Activated CD8-positive, alpha-beta memory T cell treated with anti-CD3 and anti-CD28 coated beads for 1 hour (primary cell): ENCODE measurements around the gene DPP3.
"Not testable (repeated sequence)": the region's sequence is repeated elsewhere in the genome, so short reads cannot be mapped to it uniquely, and the experiment has no call there.

ENCODE experiments used
- DNase-seq, 2 donors: peaks; one replicate each; pipeline ENCODE4 v3.0.0-alpha.2; 2020; ENCODE audit warnings: low read depth in 1 of 2; ENCODE audit errors: extremely low read depth in 1 of 2

The DPP3 gene, protein sequence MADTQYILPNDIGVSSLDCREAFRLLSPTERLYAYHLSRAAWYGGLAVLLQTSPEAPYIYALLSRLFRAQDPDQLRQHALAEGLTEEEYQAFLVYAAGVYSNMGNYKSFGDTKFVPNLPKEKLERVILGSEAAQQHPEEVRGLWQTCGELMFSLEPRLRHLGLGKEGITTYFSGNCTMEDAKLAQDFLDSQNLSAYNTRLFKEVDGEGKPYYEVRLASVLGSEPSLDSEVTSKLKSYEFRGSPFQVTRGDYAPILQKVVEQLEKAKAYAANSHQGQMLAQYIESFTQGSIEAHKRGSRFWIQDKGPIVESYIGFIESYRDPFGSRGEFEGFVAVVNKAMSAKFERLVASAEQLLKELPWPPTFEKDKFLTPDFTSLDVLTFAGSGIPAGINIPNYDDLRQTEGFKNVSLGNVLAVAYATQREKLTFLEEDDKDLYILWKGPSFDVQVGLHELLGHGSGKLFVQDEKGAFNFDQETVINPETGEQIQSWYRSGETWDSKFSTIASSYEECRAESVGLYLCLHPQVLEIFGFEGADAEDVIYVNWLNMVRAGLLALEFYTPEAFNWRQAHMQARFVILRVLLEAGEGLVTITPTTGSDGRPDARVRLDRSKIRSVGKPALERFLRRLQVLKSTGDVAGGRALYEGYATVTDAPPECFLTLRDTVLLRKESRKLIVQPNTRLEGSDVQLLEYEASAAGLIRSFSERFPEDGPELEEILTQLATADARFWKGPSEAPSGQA

DNA sequence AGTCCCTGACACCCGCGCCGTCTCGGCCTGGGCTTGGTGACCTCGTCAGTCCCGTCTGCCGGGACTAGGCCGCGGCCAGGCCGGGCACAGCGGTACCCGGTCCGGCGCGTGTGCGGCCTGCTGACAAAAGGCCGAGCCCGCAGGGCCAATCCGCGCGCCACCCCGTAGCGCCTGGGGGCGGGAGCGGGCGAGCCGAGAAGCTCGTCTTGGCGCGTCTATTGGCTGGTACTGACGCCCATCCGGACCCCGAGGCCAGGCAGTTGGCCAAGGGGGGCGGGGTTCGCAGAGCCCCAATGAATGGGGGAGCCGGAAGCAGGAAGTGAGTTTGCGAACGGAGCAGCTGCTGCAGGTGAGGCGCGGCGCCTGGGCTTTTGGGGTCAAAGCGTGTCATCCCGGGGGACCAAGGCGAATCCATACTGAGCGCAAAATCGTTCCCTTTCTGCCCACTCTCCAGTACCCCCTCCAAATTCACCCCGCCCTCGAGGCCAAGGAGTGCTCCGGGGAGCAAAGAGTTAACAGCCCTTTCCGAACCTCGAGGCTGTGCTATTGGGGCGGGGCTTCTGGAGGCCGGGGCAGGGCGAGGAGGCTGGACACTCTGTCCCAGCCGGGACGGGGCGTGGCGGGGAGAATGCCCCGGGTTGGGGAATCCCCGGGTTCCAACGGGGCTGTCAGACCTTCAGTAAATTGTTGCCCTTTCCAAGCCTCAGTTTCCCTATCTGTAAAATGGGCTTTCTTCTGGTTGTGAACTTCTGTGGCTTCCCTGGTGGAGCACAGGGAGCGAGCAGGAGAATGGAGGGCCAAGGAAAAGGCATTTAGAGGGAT is at the start of gene DPP3:
DPP3 (plus strand) TSS at position 318 of the 822 bp plus-strand sequence. CDS start 1,767 bp downstream, outside the sequence.
- peak; percentile 88 to 91 for DNase-seq

DNA sequence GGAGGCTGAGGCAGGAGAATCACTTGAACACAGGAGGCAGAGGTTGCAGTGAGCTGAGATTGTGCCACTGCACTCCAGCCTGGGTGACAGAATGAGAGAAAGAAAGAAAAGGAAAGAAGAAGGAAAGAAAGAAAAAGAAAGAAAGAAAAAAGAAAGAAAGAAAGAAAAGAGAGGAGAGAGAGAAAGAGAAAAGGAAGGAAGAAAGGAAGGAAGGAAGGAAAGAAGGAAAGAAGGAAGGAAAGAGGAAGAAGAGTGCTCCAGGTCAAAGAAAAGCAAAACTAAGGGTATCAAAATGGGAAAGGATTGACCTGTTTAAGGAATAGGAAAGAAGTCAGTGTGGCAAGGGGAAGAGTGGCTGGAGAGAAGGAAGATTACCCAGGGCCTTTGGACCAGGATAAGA is 48.9 kb upstream of the DPP3 start:
- not testable (repeated sequence) for DNase-seq

DNA sequence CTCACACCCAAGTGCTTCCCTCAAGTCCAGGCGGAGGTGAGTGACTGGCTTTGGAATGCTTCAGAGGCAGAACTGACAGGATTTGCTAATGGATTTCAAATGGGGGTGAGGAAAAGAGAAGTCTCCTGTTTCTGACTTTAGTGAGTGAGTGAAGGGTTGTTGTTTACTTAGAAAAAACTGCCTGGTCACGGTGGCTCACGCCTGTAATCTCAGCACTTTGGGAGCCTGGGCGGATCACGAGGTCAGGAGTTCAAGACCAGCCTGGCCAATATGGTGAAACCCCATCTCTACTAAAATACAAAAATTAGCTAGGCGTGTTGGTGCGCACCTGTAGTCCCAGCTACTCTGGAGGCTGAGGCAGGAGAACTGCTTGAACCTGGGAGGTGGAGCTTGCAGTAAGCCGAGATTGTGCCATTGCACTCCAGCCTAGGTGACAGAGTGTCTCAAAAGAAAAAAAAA is 48.3 kb upstream of the DPP3 start:
- DNase-seq, result not testable (repeated sequence)

DNA sequence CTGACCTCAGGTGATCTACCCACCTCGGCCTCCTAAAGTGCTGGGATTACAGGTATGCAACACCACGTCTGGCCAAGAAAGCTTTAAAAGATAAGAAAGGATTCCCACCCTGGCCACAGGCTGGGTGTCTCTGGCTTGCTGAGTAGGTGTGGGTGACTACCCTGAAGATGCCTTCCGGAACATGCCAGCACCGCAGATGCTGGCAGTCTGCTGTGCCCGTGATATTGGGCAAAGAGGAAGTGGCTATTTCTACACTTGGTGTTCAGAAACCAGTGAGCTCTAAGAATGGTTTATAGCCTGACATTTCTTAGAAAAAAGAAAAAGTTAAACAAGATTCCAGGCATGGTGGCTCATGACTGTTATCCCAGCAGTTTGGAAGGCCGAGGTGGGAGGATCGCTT is 47.6 kb upstream of the DPP3 start:
- no peak for DNase-seq

DNA sequence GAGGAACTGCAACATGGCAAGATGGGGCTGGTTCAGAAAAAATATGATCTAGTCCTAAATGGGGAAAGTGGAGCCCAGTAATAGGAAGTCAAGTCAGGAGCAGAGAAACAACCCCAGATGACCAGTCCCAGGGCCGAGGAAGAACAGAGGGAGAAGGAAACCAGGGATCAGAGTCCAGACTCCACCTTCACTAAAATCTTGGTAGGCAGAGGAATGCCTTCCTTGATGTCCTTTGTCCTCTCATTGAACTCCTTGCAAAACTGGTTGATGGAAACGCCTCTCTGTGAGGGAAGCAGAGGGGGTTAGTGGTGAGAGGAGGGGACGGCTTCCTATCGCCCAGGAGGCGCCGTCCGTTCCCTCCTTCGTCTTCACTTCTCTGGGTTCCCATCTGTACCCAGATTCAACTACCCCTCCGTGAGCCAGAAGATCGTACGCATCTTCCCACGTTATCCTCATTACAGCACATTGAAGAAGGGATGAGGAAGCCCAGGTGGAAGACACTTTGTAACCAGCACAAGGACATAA is 42.2 kb upstream of the DPP3 start:
- no peak for DNase-seq

DNA sequence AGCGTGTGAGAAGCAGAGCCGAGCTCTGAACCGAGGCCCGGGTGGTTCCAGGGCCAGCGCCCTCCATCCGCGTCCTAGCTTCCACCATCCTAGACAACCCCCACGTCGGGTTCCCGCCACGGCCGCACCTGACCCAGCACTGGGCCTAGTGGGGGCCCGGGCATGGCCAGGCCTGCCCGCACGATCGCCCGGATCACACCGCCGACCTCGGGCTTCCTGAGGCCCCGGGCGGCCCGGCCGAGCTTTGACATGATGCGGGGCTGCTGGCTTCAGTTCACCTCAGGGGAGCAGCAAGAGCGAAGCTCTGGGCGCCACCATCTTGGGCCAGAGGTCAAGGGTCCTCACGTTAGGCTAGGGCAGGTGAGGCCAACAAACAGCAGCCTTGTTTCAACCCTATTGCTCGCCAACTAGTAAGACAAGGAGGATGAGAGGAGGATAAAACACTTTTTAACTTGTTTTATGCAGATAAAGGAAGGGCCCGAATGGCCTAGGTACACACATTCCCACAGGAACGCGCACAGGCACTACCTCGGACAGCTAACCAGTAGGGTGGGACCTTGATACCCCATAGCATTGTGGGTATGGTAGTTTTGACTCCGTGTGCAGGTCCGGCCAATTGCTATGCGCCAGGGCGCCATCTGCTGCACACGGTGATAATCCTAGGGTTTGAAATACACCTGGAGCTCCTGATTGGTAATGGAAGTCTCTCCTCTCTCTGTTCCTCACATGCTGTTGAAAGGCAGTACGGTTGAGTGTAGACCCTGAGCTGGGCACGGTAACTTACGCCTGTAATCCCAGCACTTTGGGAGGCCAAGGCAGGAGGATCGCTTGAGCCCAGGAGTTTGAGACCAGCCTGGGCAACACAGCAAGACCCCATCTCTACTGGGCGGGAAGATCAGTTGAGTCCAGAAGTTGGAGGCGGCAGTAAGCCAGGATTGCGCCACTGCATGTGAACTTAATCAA is 41.4 kb upstream of the DPP3 start, which contains the start of gene MRPL11:
MRPL11 (minus strand) TSS at position 345 of the 963 bp plus-strand sequence; CDS start at position 251, 94 bp downstream.
- DNase-seq, result peak; percentile 68 to 77

DNA sequence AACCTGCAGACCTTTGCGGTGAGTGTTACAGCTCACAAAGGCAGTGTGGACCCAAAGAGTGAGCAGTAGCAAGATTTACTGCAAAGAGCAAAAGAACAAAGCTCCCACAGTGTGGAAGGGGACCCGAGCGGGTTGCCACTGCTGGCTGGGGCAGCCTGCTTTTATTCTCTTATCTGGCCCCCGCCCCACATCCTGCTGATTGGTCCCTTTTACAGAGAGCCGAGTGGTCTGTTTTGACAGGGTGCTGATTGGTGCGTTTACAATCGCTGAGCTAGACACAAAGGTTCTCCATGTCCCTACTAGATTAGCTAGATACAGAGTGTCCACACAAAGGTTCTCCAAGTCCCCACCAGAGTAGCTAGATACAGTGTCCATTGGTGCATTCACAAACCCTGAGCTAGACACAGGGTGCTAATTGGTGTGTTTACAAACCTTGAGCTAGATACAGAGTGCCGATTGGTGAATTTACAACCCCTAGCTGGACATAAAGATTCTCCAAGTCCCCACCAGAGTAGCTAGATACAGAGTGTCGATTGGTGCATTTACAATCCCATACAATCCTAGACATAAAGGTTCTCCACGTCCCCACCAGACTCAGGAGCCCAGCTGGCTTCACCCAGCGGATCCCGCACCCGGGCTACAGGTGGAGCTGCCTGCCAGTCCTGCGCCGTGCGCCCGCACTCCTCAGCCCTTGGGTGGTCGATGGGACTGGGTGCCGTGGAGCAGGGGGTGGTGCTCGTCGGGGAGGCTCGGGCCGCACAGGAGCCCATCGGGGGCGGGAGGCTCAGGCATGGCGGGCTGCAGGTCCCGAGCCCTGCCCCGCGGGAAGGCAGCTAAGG is 39.9 kb upstream of the DPP3 start:
- DNase-seq, result not testable (repeated sequence)

DNA sequence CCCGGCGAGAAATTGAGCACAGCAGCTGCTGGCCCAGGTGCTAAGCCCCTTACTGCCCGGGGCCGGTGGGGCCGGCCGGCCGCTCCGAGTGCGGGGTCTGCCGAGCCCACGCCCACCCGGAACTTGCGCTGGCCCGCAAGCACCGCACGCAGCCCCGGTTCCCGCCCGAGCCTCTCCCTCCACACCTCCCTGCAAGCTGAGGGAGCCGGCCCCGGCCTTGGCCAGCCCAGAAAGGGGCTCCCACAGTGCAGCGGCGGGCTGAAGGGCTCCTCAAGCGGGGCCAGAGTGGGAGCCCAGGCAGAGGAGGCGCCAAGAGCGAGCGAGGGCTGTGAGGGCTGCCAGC is 39.3 kb upstream of the DPP3 start:
- DNase-seq, result not testable (repeated sequence)

DNA sequence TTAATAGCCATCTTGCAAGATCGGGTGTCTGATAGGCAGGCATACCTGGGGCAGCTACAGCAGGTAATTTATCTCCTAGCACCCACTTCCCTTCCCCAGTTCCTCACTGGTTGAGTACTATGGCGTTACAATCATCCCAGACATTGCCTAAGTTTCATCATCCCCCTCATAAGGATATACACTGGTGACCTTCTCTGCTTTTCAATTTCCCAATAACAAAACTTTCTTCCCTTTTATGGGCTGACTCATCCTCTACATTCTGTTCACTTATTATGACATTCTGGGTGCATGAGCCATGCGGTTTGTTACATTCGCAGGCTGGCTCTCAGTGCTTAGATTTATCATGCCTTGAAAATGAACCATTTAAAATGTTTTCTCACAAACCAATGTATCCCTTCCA is 36.6 kb upstream of the DPP3 start:
- no peak for DNase-seq

DNA sequence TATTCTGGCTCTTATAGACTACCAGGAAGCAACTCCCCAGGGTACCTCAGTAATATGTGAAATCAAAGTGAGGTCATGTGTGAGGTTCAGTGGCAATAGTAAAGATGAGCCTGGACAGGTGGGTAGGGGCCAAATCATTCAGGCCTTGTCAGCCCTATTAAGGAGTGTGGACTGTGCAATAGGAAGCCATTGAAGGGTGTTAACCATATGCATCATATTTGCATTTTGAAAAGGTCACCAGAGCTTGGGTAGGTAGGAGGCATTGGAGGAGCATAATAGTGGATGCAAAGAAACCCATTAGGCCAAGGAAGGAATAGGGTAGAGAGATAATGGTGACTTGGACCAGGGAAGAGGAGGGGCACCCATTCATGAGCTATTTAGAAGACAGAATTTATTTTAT is 33.2 kb upstream of the DPP3 start:
- no peak for DNase-seq

DNA sequence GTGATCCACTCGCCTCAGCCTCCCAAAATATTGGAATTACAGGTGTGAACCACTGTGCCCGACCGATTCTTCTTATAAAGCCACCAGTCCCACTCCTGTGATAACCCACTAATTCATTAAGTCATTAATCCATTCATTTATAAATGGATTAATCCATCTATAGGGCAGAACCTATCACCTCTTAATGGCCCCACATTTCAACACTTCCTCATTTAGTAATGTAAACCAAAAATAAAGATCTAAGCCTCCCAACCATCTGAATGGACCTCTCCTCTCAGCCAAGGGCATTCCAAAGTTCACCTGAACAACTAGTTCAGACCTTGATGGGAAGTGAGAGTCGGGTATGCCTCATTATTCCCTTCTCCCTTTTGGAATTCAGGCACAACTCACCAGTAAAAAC is 31.7 kb upstream of the DPP3 start:
- no peak for DNase-seq

DNA sequence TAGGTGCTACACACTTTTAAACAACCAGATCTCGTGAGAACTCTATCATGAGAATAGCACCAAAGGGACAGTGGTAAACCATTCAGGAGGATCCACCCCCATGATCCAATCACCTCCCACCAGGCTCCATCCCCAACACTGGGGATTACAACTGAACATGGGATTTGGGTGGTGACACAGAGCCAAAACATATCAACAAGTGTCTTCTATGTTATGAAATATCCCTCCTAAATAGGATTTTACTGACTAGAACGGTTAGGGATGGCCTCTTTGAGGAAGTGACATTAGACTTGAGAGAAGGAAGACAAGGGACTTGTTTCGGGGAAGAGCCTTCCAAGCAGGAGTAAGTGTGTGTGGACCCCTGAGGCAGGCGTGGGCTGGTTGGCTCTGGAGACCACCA is 29.7 kb upstream of the DPP3 start:
- DNase-seq, result no peak

DNA sequence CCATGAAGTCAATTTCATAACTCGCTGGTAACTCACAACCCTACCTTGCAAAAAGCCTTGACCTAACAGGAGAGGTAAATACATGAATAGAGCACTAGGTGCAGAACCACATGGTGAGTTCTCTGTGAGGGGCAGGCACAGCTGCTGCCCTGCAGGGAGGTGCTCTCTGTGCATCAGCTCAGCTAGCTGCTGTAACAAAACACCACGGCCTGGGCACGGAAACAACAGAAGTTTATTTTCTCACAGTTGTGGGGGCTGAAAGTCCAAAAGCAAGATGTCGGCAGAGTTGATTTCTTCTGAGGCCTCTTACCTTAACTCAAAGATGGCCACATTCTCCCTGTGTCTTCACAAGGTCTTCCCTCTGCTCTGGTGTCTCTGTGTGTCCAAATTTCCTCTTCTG is 28.6 kb upstream of the DPP3 start:
- DNase-seq, result no peak

DNA sequence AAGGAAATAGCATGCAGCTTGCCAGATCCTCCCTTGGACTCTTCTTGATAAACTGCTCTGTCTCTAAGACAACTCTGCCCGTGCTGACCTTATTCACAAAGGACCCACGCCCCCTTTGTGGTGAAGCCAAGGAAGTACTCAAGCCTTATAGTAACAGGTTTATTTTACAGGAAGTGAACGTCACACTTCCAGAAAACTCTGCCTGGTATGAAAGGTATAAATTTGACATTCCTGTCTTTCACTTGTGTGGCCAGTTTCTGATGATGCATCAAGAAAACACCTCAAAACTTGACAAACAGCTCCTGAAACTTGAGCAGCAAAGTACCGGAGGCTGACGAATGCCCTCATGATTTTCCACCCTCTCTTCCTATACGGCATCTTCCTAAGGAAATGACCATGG is 26.0 kb upstream of the DPP3 start:
- no peak for DNase-seq

DNA sequence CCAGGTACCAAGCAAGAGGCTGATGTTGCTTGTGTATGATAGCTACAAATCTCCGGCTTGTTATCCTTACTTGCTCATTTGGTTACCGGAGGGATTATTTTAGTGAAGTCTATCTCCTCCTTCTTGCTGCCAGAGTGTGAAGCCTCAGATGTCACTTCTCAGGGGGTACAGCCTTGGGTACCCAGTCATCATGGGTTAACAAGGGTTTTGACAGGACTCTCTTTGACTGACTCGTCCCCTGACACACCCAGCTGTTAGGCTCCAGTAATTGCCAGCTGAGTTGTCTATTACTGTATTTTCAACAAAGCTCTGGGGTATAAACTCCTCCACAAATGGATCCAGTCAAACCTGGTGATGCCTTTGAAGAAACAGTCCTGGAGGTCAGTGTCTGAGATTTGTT is 25.4 kb upstream of the DPP3 start:
- no peak for DNase-seq

DNA sequence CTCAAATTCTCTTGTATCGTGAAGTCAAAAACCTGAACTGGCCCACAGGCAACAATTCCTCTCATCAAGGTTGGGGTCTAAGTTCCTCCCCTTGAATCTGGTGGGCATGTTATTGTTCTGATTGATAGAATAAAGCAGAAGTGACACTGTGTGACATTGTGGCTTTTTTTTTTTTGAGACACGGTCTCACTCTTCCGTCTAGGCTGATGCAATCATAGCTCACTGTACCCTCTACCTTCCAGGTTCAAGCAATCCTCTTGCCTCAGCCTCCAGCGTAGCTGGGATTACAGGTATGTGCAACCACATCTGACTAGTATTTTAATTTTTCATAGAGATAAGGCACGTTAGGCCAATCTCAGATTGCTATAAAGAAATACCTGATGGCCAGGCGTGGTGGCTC is 22.4 kb upstream of the DPP3 start:
- no peak for DNase-seq

DNA sequence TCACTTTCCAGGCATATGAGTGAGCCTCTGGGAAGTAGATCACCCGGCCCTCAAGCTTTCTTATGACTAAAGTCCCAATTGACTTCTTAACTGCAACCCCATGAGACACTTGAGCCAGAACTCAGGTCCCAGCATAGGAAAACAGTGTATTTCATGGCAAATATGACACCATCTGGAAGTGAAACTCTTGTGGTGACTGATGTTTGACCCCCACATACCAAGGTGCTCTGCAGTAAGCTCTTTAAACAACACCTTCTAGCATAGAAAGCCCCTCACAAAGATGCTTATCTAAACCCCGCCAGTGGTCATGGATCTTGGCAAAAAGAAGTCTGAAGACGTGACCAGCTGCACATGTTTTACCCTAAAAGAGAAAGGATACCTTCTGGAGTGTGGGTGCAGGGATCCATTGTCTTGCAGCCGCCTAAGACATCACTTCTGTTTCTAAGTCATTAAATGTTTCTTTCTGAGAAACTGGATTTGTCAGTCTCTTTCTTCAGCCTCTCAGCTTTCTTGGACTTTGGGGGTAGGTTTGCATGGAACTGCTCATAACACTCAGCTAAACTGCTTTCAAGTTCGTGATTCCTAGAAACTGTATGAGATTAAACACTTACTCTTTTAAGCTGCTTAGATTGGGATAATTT is 21.0 kb upstream of the DPP3 start:
- no peak for DNase-seq

DNA sequence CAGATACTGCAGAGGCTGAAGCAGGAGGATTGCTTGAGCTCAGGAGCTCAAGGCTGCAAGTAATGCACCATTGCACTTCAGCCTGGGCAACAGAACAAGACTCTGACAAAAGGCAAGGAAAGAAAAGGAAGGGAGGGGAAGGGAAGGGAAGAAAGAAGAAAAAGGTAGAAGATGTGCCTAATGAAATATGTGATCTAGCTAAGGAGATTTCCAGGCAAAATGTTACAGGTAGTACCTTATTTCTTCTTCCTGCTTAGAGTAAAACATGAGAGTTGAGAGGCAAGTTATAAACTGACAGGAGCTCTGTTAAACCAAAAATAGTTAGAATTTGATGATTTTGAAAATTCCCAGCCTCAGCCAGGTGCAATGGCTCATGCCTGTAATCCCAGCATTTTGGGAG is 18.2 kb upstream of the DPP3 start:
- no peak for DNase-seq

DNA sequence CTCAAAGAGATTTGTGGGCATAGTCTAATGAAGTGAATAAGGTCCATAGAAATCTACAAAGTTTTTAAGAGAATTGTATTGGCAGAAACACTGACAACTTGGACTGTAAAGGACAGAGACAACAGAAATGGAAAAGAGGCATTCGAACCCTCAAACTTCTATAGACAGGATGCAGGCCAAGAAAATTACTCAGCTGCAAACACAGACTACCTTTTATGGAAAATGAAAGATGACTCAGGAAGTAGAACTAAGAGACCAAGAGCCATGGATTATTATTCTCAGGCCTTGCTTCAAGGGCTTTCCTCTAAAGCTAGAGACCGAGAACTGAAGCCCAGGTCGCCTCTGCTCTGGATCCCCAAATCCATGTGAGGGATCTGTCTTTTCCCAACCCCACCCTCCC is 17.3 kb upstream of the DPP3 start:
- no peak for DNase-seq
